Vagina (tissue), 2 donors: ENCODE measurements around the gene DEFB131A.
"Not testable (repeated sequence)": the region's sequence is repeated elsewhere in the genome, so short reads cannot be mapped to it uniquely, and the experiment has no call there.

Source experiments
- CTCF ChIP-seq, 3 experiments: fragments of 450-650 bp in 2 of 3; fragments of 200-600 bp in 1 of 3; sonication (generic) in 1 of 3; IDR thresholded peaks; one replicate each; pipeline ENCODE4 v1.5.1; 2017 to 2019; ENCODE audit warnings: antibody characterized with exemption in 3 of 3, mild to moderate bottlenecking in 2 of 3, moderate library complexity in 2 of 3
- POLR2A ChIP-seq, 2 donors: fragments of 450-650 bp; IDR thresholded peaks; one replicate each; pipeline ENCODE4 v1.6.1; 2017; ENCODE audit warnings: antibody characterized with exemption in 2 of 2, mild to moderate bottlenecking in 2 of 2, moderate library complexity in 2 of 2
- POLR2AphosphoS5 ChIP-seq, 2 donors: sonication (generic); formaldehyde crosslinking; IDR thresholded peaks; one replicate each; pipeline ENCODE4 v1.9.0; 2017; ENCODE audit warnings: antibody characterized with exemption in 2 of 2, mild to moderate bottlenecking in 2 of 2, low read depth in 1 of 2; ENCODE audit not compliant: insufficient read depth in 1 of 2

GRCh38 chr4:9495443-9495842, 51.2 kb downstream of the DEFB131A start:
- not testable (repeated sequence) for TF ChIP-seq CTCF (IDR thresholded peaks at IDR 0.05); POLR2AphosphoS5 (IDR thresholded peaks at IDR 0.05; ENCODE audit: insufficient read depth in 1 of 2, low read depth in 1 of 2); POLR2A (IDR thresholded peaks at IDR 0.05)
